CD4-positive, CD25-positive, alpha-beta regulatory T cell (primary cell): Measurements from ENCODE around the gene HUNK. TPM values are rescaled to one million over a fixed set of nuclear protein-coding genes. Genes with fewer than 3 reads are reported as not detected.

Source experiments
- ATAC-seq, 2 donors: fragments of 150-1000 bp; cut with Tn5 transposase; one replicate each; pipeline ENCODE4 v1.10.0; 2021; ENCODE audit warnings: low read depth in 2 of 2, moderate number of reproducible peaks in 2 of 2, moderate library complexity in 1 of 2
- DNase-seq, 3 donors: peaks; one replicate each; pipeline versions ENCODE4 v3.0.0 to v3.0.0-alpha.2; 2012 to 2022; ENCODE audit warnings: mixed read lengths in 1 of 3
- H3K27ac ChIP-seq: one replicate; pipeline ENCODE4 v1.7.0; 2013; ENCODE audit warnings: mild to moderate bottlenecking, low read length; ENCODE audit not compliant: insufficient read depth, poor library complexity, severe bottlenecking
- H3K27me3 ChIP-seq: one replicate; pipeline ENCODE4 v1.7.0; 2013; ENCODE audit warnings: low read length; ENCODE audit not compliant: control insufficient read depth, insufficient read depth
- H3K36me3 ChIP-seq: one replicate; pipeline ENCODE4 v1.7.0; 2013; ENCODE audit warnings: mild to moderate bottlenecking, low read length, moderate library complexity; ENCODE audit not compliant: control insufficient read depth, insufficient read depth
- H3K4me1 ChIP-seq: 2 replicates; pipeline ENCODE4 v1.7.0; 2013; ENCODE audit warnings: mild to moderate bottlenecking, low read length; ENCODE audit not compliant: insufficient read depth, control insufficient read depth, poor library complexity, severe bottlenecking
- H3K4me3 ChIP-seq: one replicate; pipeline ENCODE4 v1.7.0; 2013; ENCODE audit warnings: low read depth, mild to moderate bottlenecking, low read length, moderate library complexity
- H3K9me3 ChIP-seq, 2 experiments: 1 replicate in 1 of 2; 2 replicates in 1 of 2; pipeline ENCODE4 v1.7.0; 2013; ENCODE audit warnings: low read length in 2 of 2, mild to moderate bottlenecking in 1 of 2, moderate library complexity in 1 of 2; ENCODE audit not compliant: control insufficient read depth in 2 of 2
- H3K27ac Mint-ChIP-seq, 3 donors: one replicate each; pipeline ENCODE4 v1.8.0; 2020 to 2022; ENCODE audit warnings: mild to moderate bottlenecking in 3 of 3, mixed read lengths in 3 of 3, moderate library complexity in 2 of 3
- H3K27me3 Mint-ChIP-seq: one replicate; pipeline ENCODE4 v1.8.0; 2022; ENCODE audit warnings: mild to moderate bottlenecking, mixed read lengths
- H3K36me3 Mint-ChIP-seq: one replicate; pipeline ENCODE4 v1.8.0; 2020; ENCODE audit warnings: mixed read lengths
- H3K4me1 Mint-ChIP-seq, 4 donors: one replicate each; pipeline ENCODE4 v1.8.0; 2020 to 2022; ENCODE audit warnings: mixed read lengths in 4 of 4, mild to moderate bottlenecking in 1 of 4
- H3K4me3 Mint-ChIP-seq, 4 donors: one replicate each; pipeline ENCODE4 v1.8.0; 2020 to 2022; ENCODE audit warnings: mild to moderate bottlenecking in 4 of 4, mixed read lengths in 4 of 4, moderate library complexity in 3 of 4
- H3K9me3 Mint-ChIP-seq, 7 donors: one replicate each; pipeline ENCODE4 v1.8.0; 2020 to 2022; ENCODE audit warnings: mixed read lengths in 7 of 7, mild to moderate bottlenecking in 3 of 7, moderate library complexity in 2 of 7
- polyA plus RNA-seq, 4 donors: library from polyadenylated mRNA; unstranded; fragments of 300-500 nt; fragmentation: Illumina TruSeq; gene quantifications; one replicate each; pipeline ENCODE4 v1.2.3, GENCODE V29; 2021
- total RNA-seq: library from RNA; stranded (reverse); gene quantifications from one replicate; pipeline ENCODE4 v1.2.3, GENCODE V29; 2022

The HUNK gene
- total and polyA plus RNA-seq, 5 donors from 2014 or later, result not detected

DNA sequence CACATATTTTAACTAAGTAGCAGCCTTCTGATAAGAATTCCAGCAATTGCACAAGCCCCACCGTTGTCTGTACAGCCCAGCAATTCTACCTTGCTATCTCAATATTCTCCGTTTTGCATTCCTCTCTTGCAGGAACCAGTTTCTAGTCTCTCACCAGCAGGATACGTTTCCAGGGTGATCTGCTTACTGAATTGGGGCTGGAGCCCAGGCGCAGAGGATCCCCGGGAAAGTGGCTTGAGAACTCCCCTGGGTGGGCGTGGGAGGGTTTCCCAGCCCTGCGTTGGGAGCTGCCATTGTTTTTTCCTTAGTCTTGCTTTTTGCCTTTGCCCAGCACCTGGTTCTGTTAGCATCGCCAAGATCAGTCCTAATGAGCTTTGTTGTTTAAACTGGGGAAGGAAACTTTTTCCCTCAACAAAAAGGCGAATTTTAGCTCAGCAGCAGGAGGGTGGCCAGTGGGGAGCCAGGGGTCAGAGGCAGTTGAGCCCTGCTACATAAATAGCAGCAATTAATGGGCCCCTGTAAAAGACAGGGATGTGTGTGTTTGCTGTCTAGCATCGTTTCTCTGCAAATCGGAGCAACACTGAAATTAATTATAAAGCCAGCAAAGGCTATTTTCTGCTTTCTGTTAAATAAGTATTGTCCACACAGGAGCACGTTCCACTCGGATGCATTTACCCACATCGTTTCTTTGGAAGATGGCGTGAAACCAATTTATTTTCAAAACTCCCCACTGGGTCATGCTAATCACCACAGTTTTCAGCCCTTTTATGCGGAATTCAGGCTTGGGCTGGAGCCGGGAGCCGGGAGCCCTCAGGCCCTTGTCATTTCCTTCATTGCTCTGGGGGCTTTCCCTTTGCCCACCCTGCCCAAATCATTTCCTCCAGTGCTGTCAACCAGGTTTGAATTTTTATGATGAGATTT, 36.6 kb downstream of the HUNK start:
- Mint-ChIP-seq H3K36me3 (no peaks in the 10 kb centered on the region), H3K27me3 (peaks cover 24% of the 10 kb centered on the region)
- H3K4me1 ChIP-seq, result no peaks in the 10 kb centered on the region

GRCh38 chr21:31910074-31910470, 37.3 kb downstream of the HUNK start:
- Mint-ChIP-seq H3K4me3 (no peak overlapping the region), H3K9me3 (no peaks in the 10 kb centered on the region), H3K27me3 (peaks cover 19% of the 10 kb centered on the region), H3K36me3 (no peaks in the 10 kb centered on the region), H3K4me1 (no peaks in the 10 kb centered on the region), H3K27ac (no peak overlapping the region)
- no peaks in the 10 kb centered on the region for H3K4me1 ChIP-seq
- H3K27me3 ChIP-seq, result peaks cover 5% of the 10 kb centered on the region
- H3K9me3 ChIP-seq, result no peaks in the 10 kb centered on the region
- ATAC-seq, result no peak
- no peaks in the 10 kb centered on the region for H3K36me3 ChIP-seq
- no peak overlapping the region for H3K27ac ChIP-seq
- no peak for DNase-seq
- H3K4me3 ChIP-seq, result no peak overlapping the region

More for the DNA sequence above, 36.6 kb downstream of the HUNK start:
- no peak for ATAC-seq
- Mint-ChIP-seq H3K27ac (no peak overlapping the region), H3K4me1 (no peaks in the 10 kb centered on the region), H3K9me3 (no peaks in the 10 kb centered on the region), H3K4me3 (no peak overlapping the region)
- Histone ChIP-seq H3K4me3 (no peak overlapping the region), H3K36me3 (no peaks in the 10 kb centered on the region), H3K9me3 (no peaks in the 10 kb centered on the region), H3K27ac (no peak overlapping the region), H3K27me3 (peaks cover 5% of the 10 kb centered on the region)
- no peak for DNase-seq

DNA sequence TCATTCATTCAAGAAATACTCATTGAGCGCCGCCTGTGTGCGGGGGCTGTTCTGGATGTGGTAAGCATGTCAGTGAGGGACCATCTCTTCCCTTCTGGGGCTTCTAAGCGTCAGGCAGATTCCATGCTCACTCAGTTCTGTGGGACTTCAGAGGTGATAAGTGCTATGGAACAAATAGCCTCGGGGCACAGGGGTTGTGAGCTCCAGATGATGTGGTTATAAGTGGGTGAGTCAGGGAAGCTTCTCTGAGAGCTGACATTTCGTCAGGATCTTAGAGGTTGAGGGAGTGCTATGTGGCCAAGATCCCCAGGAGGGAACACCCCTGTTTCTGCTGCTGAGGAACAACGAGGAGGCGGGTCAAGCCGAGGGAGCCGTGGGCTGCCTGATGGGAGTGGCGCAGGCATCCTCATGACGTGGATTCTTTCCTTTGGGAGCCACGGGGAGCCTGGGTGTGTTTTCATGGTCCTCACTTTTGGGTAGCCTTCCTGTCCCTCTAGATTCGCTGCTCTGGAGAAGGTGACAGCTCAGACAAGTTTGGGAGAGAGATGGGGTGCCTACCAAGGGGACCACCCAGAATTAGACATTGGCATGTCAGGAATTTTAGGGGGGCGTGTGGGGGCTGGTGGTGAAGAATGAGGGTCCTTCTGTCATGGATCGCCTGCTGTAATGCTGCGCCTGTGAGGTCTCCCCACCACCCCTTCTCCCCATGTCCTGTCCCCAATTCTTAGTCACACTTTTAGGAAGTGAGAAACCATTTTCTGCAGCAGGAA, 38.5 kb downstream of the HUNK start:
- peaks cover 19% of the 10 kb centered on the region for H3K27me3 Mint-ChIP-seq

DNA sequence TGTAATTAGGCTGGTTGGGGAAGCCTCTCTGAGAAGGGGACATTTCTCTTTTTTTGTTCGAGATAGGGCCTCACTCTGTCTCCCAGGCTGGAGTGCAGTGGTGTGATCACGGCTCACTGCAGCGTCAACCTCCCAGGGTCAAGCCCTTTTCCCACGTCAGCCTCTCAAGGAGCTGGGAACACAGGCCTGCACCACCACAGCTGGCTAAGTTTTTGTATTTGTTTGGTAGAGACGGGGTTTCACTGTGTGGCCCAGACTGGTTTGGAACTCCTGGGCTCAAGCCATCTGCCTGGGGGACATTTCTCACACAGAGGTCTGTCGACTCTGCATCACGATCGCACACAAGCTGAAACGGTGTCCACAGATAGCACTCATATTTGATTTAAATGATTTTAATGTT, 39.7 kb downstream of the HUNK start:
- Mint-ChIP-seq H3K4me3 (no peak overlapping the region), H3K4me1 (no peaks in the 10 kb centered on the region), H3K27me3 (peaks cover 17% of the 10 kb centered on the region), H3K9me3 (no peaks in the 10 kb centered on the region), H3K36me3 (no peaks in the 10 kb centered on the region), H3K27ac (no peak overlapping the region)
- H3K4me1 ChIP-seq, result no peaks in the 10 kb centered on the region
- peaks cover 5% of the 10 kb centered on the region for H3K27me3 ChIP-seq
- ATAC-seq (no peak), DNase-seq (no peak)
- no peaks in the 10 kb centered on the region for H3K36me3 ChIP-seq
- H3K4me3 ChIP-seq, result no peak overlapping the region
- H3K9me3 ChIP-seq, result no peaks in the 10 kb centered on the region
- H3K27ac ChIP-seq, result no peak overlapping the region

More for the DNA sequence above, 38.5 kb downstream of the HUNK start:
- peaks cover 5% of the 10 kb centered on the region for H3K27me3 ChIP-seq
- no peak overlapping the region for H3K27ac Mint-ChIP-seq
- no peak overlapping the region for H3K27ac ChIP-seq
- H3K36me3 ChIP-seq, result no peaks in the 10 kb centered on the region
- no peak for ATAC-seq
- H3K4me1 ChIP-seq, result no peaks in the 10 kb centered on the region
- no peaks in the 10 kb centered on the region for H3K4me1 Mint-ChIP-seq
- H3K4me3 ChIP-seq, result no peak overlapping the region
- H3K9me3 ChIP-seq, result no peaks in the 10 kb centered on the region
- DNase-seq, result no peak
- H3K9me3 Mint-ChIP-seq, result no peaks in the 10 kb centered on the region
- H3K36me3 Mint-ChIP-seq, result no peaks in the 10 kb centered on the region
- no peak overlapping the region for H3K4me3 Mint-ChIP-seq

GRCh38 chr21:31913182-31913608, 40.4 kb downstream of the HUNK start:
- H3K27ac ChIP-seq, result no peak overlapping the region
- Mint-ChIP-seq H3K27ac (no peak overlapping the region), H3K27me3 (peaks cover 15% of the 10 kb centered on the region), H3K36me3 (no peaks in the 10 kb centered on the region), H3K4me3 (no peak overlapping the region), H3K9me3 (no peaks in the 10 kb centered on the region), H3K4me1 (no peaks in the 10 kb centered on the region)
- no peak for DNase-seq
- H3K36me3 ChIP-seq, result no peaks in the 10 kb centered on the region
- H3K4me3 ChIP-seq, result no peak overlapping the region
- ATAC-seq, result no peak
- no peaks in the 10 kb centered on the region for H3K4me1 ChIP-seq
- no peaks in the 10 kb centered on the region for H3K9me3 ChIP-seq
- H3K27me3 ChIP-seq, result peaks cover 5% of the 10 kb centered on the region

DNA sequence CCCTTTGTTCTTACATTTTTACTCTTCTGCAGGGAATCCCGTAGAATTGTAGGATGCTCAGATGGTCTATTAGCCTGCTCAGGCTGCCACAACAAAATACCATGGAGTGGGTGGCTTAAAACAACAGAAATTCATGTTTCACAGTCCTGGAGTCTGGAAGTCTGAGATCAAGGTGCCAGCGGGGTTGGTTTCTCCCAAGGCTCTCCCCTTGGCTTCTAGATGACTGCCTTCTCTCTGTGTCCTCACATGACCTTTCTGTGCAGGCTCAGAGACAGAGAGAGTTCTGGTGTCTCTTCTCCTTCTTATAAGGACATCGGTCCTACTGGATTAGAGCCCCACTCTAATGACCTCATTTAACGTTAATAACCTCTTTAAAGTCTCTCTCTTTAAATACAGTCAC, 41.7 kb downstream of the HUNK start:
- ATAC-seq, result no peak
- no peaks in the 10 kb centered on the region for H3K4me1 Mint-ChIP-seq
- H3K9me3 Mint-ChIP-seq, result no peaks in the 10 kb centered on the region

GRCh38 chr21:31915566-31915965, 42.7 kb downstream of the HUNK start:
- DNase-seq, result no peak
- Histone ChIP-seq H3K4me1 (no peaks in the 10 kb centered on the region), H3K9me3 (no peaks in the 10 kb centered on the region), H3K27me3 (no peaks in the 10 kb centered on the region), H3K36me3 (no peaks in the 10 kb centered on the region), H3K4me3 (no peak overlapping the region), H3K27ac (no peak overlapping the region)
- Mint-ChIP-seq H3K4me3 (no peak overlapping the region), H3K4me1 (no peaks in the 10 kb centered on the region), H3K36me3 (no peaks in the 10 kb centered on the region), H3K27ac (no peak overlapping the region), H3K9me3 (peaks cover 0 to 1% (median 0%) of the 10 kb centered on the region in 7 donors), H3K27me3 (peaks cover 15% of the 10 kb centered on the region)
- no peak for ATAC-seq

More for the DNA sequence above, 41.7 kb downstream of the HUNK start:
- Mint-ChIP-seq H3K36me3 (no peaks in the 10 kb centered on the region), H3K4me3 (no peak overlapping the region), H3K27me3 (peaks cover 15% of the 10 kb centered on the region), H3K27ac (no peak overlapping the region)
- Histone ChIP-seq H3K4me1 (no peaks in the 10 kb centered on the region), H3K27ac (no peak overlapping the region), H3K36me3 (no peaks in the 10 kb centered on the region), H3K4me3 (no peak overlapping the region), H3K9me3 (no peaks in the 10 kb centered on the region), H3K27me3 (no peaks in the 10 kb centered on the region)
- DNase-seq, result no peak
